Liver (tissue), 9 donors: Measurements from ENCODE around the gene MTMR12. TPM values are rescaled to one million over a fixed set of nuclear protein-coding genes. Genes with fewer than 3 reads are reported as not detected.

ENCODE experiments used
- DNase-seq: peaks from one replicate; pipeline ENCODE4 v3.0.0-alpha.2; 2017; ENCODE audit warnings: low spot score
- H3K27ac ChIP-seq, 2 donors: one replicate each; pipeline ENCODE4 v1.7.0; 2013; ENCODE audit warnings: inconsistent platforms in 2 of 2, low read length in 2 of 2, control low read depth in 1 of 2, low read depth in 1 of 2, mild to moderate bottlenecking in 1 of 2
- H3K27me3 ChIP-seq, 4 donors: one replicate each; pipeline versions ENCODE4 v1.6.1 to v1.7.0; 2013; ENCODE audit warnings: low read length in 3 of 4, inconsistent platforms in 1 of 4, mild to moderate bottlenecking in 1 of 4, moderate library complexity in 1 of 4; ENCODE audit not compliant: control insufficient read depth in 4 of 4, insufficient read depth in 4 of 4
- H3K36me3 ChIP-seq, 4 donors: one replicate each; pipeline versions ENCODE4 v1.6.1 to v1.7.0; 2013; ENCODE audit warnings: low read length in 3 of 4, mild to moderate bottlenecking in 3 of 4, low read depth in 1 of 4, moderate library complexity in 1 of 4; ENCODE audit not compliant: control insufficient read depth in 4 of 4, insufficient read depth in 3 of 4
- H3K4me1 ChIP-seq, 4 donors: one replicate each; pipeline versions ENCODE4 v1.6.1 to v1.7.0; 2013; ENCODE audit warnings: low read length in 3 of 4, mild to moderate bottlenecking in 3 of 4, moderate library complexity in 1 of 4; ENCODE audit not compliant: control insufficient read depth in 4 of 4, insufficient read depth in 4 of 4
- H3K4me3 ChIP-seq, 3 donors: one replicate each; pipeline versions ENCODE4 v1.6.1 to v1.7.0; 2013; ENCODE audit warnings: low read length in 3 of 3, control low read depth in 1 of 3, low read depth in 1 of 3, mild to moderate bottlenecking in 1 of 3
- H3K9ac ChIP-seq, 2 donors: one replicate each; pipeline ENCODE4 v1.7.0; 2013; ENCODE audit warnings: low read length in 2 of 2, mild to moderate bottlenecking in 2 of 2, moderate library complexity in 2 of 2, control low read depth in 1 of 2, low read depth in 1 of 2
- H3K9me3 ChIP-seq, 4 donors: one replicate each; pipeline versions ENCODE4 v1.6.1 to v1.7.0; 2013; ENCODE audit warnings: low read length in 3 of 4; ENCODE audit not compliant: control insufficient read depth in 4 of 4
- ATF3 ChIP-seq: IDR thresholded peaks from 2 replicates; pipeline ENCODE4 v1.6.1; 2016; ENCODE audit warnings: antibody characterized with exemption
- CTCF ChIP-seq: fragments of 150-350 bp; IDR thresholded peaks from 2 replicates; pipeline ENCODE4 v1.5.1; 2017; ENCODE audit warnings: improper control_type of control experiment, low read depth, low read length; ENCODE audit not compliant: missing input control
- EGR1 ChIP-seq, 2 donors: IDR thresholded peaks; 2 replicates each; pipeline ENCODE4 v1.6.1; 2016 to 2018; ENCODE audit warnings: antibody characterized with exemption in 2 of 2, low read depth in 2 of 2
- FOXA1 ChIP-seq: IDR thresholded peaks from 2 replicates; pipeline ENCODE4 v1.6.1; 2016; ENCODE audit warnings: antibody characterized with exemption
- FOXA2 ChIP-seq: IDR thresholded peaks from 2 replicates; pipeline ENCODE4 v1.6.1; 2016; ENCODE audit warnings: antibody characterized with exemption
- GABPA ChIP-seq, 2 donors: IDR thresholded peaks in 1 of 2; conservative IDR thresholded peaks in 1 of 2; 2 replicates each; pipeline ENCODE4 v1.6.1; 2016; ENCODE audit warnings: antibody characterized with exemption in 2 of 2, mild to moderate bottlenecking in 1 of 2, moderate library complexity in 1 of 2
- HNF4A ChIP-seq, 2 donors: conservative IDR thresholded peaks; 2 replicates each; pipeline ENCODE4 v1.6.1; 2016; ENCODE audit warnings: antibody characterized with exemption in 2 of 2, mild to moderate bottlenecking in 2 of 2
- HNF4G ChIP-seq: IDR thresholded peaks from 2 replicates; pipeline ENCODE4 v1.6.1; 2016; ENCODE audit warnings: antibody characterized with exemption
- JUND ChIP-seq, 2 donors: IDR thresholded peaks; 2 replicates each; pipeline ENCODE4 v1.6.1; 2016; ENCODE audit warnings: antibody characterized with exemption in 2 of 2
- MAX ChIP-seq: IDR thresholded peaks from 2 replicates; pipeline ENCODE4 v1.6.1; 2016; ENCODE audit warnings: antibody characterized with exemption
- NR2F2 ChIP-seq: IDR thresholded peaks from 2 replicates; pipeline ENCODE4 v1.6.1; 2016; ENCODE audit warnings: antibody characterized with exemption
- RAD21 ChIP-seq, 2 donors: IDR thresholded peaks; 2 replicates each; pipeline ENCODE4 v1.6.1; 2016; ENCODE audit warnings: antibody characterized with exemption in 2 of 2, mild to moderate bottlenecking in 2 of 2
- REST ChIP-seq: IDR thresholded peaks from 2 replicates; pipeline ENCODE4 v1.6.1; 2016; ENCODE audit warnings: antibody characterized with exemption, mild to moderate bottlenecking
- RXRA ChIP-seq, 2 donors: IDR thresholded peaks; 2 replicates each; pipeline ENCODE4 v1.6.1; 2017 to 2018; ENCODE audit warnings: antibody characterized with exemption in 2 of 2, mild to moderate bottlenecking in 1 of 2
- SP1 ChIP-seq: IDR thresholded peaks from 2 replicates; pipeline ENCODE4 v1.6.1; 2018; ENCODE audit warnings: antibody characterized with exemption, mild to moderate bottlenecking
- TAF1 ChIP-seq: conservative IDR thresholded peaks from 2 replicates; pipeline ENCODE4 v1.6.1; 2016; ENCODE audit warnings: antibody characterized with exemption, mild to moderate bottlenecking
- YY1 ChIP-seq: IDR thresholded peaks from 2 replicates; pipeline ENCODE4 v1.6.1; 2016; ENCODE audit warnings: antibody characterized with exemption, mild to moderate bottlenecking
- ZBTB33 ChIP-seq: IDR thresholded peaks from 2 replicates; pipeline ENCODE4 v1.6.1; 2016; ENCODE audit warnings: antibody characterized with exemption
- WGBS: extraction: QIAGEN DNeasy Blood & Tissue Kit; methylation state at CpG from one replicate; pipeline ENCODE4 v1.1.7; 2013; 5-methylcytosine and 5-hydroxymethylcytosine counted together
- polyA plus RNA-seq, 2 donors: library from polyadenylated mRNA; stranded (reverse) in 1 of 2; unstranded in 1 of 2; fragments of 200-250 nt in 1 of 2; fragments of >200 nt in 1 of 2; fragmentation: Nextera tagmentation in 1 of 2; extraction: Ambion mirVana in 1 of 2; gene quantifications; one replicate each; pipeline versions ENCODE4 v1.2.1 to v1.2.3, GENCODE V29; 2013 to 2015
- total RNA-seq, 2 donors: library from RNA; depleted of rRNA; stranded (reverse); fragments of >200 nt; gene quantifications; one replicate each; pipeline ENCODE4 v1.2.3, GENCODE V29; 2014
- donor health status: healthy.
- donor health status: healthy.
- donor health status: healthy.
- donor health status: healthy.
- donor health status: healthy.

MTMR12 gene
- total and polyA plus RNA-seq, 4 donors: 4.4 to 28.7 (median 15.8) TPM

- peaks cover 2 to 16% (median 9%) of the 10 kb centered on the region in 4 donors for H3K4me1 ChIP-seq
- no peaks in the 10 kb centered on the region for H3K27me3 ChIP-seq
- TF ChIP-seq NR2F2: peak; percentile 69
- TF ChIP-seq HNF4A (conservative IDR thresholded peaks at IDR 0.05): peak; percentile 74 to 81
- peak; percentile 72 for TF ChIP-seq YY1
- peak in 1 of 2 donors; percentile 46 for TF ChIP-seq EGR1 (IDR thresholded peaks at IDR 0.05; ENCODE audit: low read depth in 2 of 2)
- TF ChIP-seq TAF1: no peak
- TF ChIP-seq FOXA2: peak; percentile 50
- peak; percentile 21 for TF ChIP-seq FOXA1
- peak; percentile 52 for TF ChIP-seq ZBTB33
- TF ChIP-seq JUND (IDR thresholded peaks at IDR 0.05): peak; percentile 65 to 74
- peak; percentile 61 to 73 for TF ChIP-seq RAD21 (IDR thresholded peaks at IDR 0.05)
- TF ChIP-seq CTCF: no peak
- TF ChIP-seq REST: peak; percentile 80
- TF ChIP-seq SP1: peak; percentile 95
- TF ChIP-seq GABPA (IDR thresholded peaks at IDR 0.05 in 1 of 2, conservative IDR thresholded peaks at IDR 0.05 in 1 of 2): peak in 1 of 2 donors; percentile 55
- TF ChIP-seq MAX: peak; percentile 82
- peak; percentile 91 to 92 for TF ChIP-seq RXRA (IDR thresholded peaks at IDR 0.05)
- peak; percentile 31 for TF ChIP-seq ATF3
- peak; percentile 26 for TF ChIP-seq HNF4G
- H3K4me3 ChIP-seq: no peak overlapping the region
- DNase-seq: no peak
- H3K36me3 ChIP-seq: peaks cover 0 to 4% (median 0%) of the 10 kb centered on the region in 4 donors
- H3K9me3 ChIP-seq: no peaks in the 10 kb centered on the region
- H3K9ac ChIP-seq: no peak overlapping the region
- WGBS: 39% methylated on average over 5 of the region's 5 CpGs
- peak overlapping the region; percentile 55 to 66 for H3K27ac ChIP-seq
Observed at GRCh38 chr5:32225445-32225844, 87.3 kb downstream of the MTMR12 start.
